Kidney (tissue), 14 donors: ENCODE data around the gene NUB1. TPM values are rescaled to one million over a fixed set of nuclear protein-coding genes. Genes with fewer than 3 reads are reported as not detected.
A peak's percentile ranks its signal among the peaks of the same experiment; 100 is the strongest.

ENCODE experiments used
- DNase-seq, 5 donors: peaks; one replicate each; pipeline ENCODE4 v3.0.0-alpha.2; 2013 to 2020
- FAIRE-seq: peaks from 2 replicates; lab custom pipeline; 2012; peaks lifted over from hg19 to GRCh38; lab: Jason Lieb, UNC
- H3K27ac ChIP-seq, 2 donors: one replicate each; pipeline ENCODE4 v1.7.0; 2013; ENCODE audit warnings: low read depth in 2 of 2, low read length in 2 of 2, inconsistent platforms in 1 of 2
- H3K27me3 ChIP-seq: one replicate; pipeline ENCODE4 v1.7.1; 2013; ENCODE audit warnings: low read length, inconsistent platforms; ENCODE audit not compliant: control insufficient read depth, insufficient read depth
- H3K36me3 ChIP-seq, 3 donors: one replicate each; pipeline versions ENCODE4 v1.7.0 to v1.7.1; 2013; ENCODE audit warnings: low read length in 3 of 3, control low read depth in 1 of 3, inconsistent platforms in 1 of 3; ENCODE audit not compliant: insufficient read depth in 3 of 3, control insufficient read depth in 2 of 3
- H3K4me1 ChIP-seq, 3 donors: one replicate each; pipeline versions ENCODE4 v1.7.0 to v1.7.1; 2013; ENCODE audit warnings: low read length in 3 of 3, inconsistent platforms in 1 of 3, low read depth in 1 of 3; ENCODE audit not compliant: control insufficient read depth in 2 of 3, insufficient read depth in 2 of 3
- H3K4me3 ChIP-seq, 3 donors: one replicate each; pipeline versions ENCODE4 v1.7.0 to v1.8.1; 2013; ENCODE audit warnings: low read length in 3 of 3, control low read depth in 1 of 3, inconsistent platforms in 1 of 3
- H3K9ac ChIP-seq, 3 donors: one replicate each; pipeline versions ENCODE4 v1.7.0 to v1.7.1; 2013; ENCODE audit warnings: low read length in 3 of 3, control low read depth in 1 of 3, inconsistent platforms in 1 of 3
- H3K9me3 ChIP-seq, 3 donors: one replicate each; pipeline versions ENCODE4 v1.7.0 to v1.7.1; 2013; ENCODE audit warnings: low read length in 3 of 3, control low read depth in 1 of 3, inconsistent platforms in 1 of 3; ENCODE audit not compliant: control insufficient read depth in 2 of 3, insufficient read depth in 1 of 3
- CTCF ChIP-seq: IDR thresholded peaks from 3 replicates; pipeline ENCODE4 v1.5.1; 2012; ENCODE audit warnings: mild to moderate bottlenecking, moderate library complexity, borderline replicate concordance; ENCODE audit not compliant: insufficient read depth; ENCODE audit errors: extremely low read depth
- intact Hi-C: fragments of 100-400 bp; cut with DNase I; formaldehyde crosslinking; loops from one replicate; pipeline ENCODE4 v1.11.1; 2022
- polyA plus RNA-seq: library from polyadenylated mRNA; stranded (reverse); fragments of 350-450 nt; fragmentation: Illumina TruSeq; extraction: RNeasy Lipid Tissue Mini Kit (QIAGEN cat#74804); gene quantifications from one replicate; pipeline ENCODE4 v1.2.3, GENCODE V29; 2014; ENCODE audit warnings: low read depth, low replicate concordance; ENCODE audit not compliant: insufficient read depth
- total RNA-seq: library from RNA; stranded (reverse); fragmentation: NEBNext Ultra II Directional; extraction: Animal tissue kit (Norgen Biotek cat#: 25700); gene quantifications from one replicate; pipeline ENCODE4 v1.2.1, GENCODE V29; 2021
- donor health status: control.
- donor health status: control.
- donor health status: control.
- donor health status: control.
- donor health status: control.
- donor health status: DM: yes; HTN: yes; CAD: no.
- donor health status: Normal renal cell carcinoma (clear cell type).

NUB1 gene
- total and polyA plus RNA-seq, 2 donors from 2014 or later = 32.7 to 51.8 TPM

GRCh38 chr7:151314401-151314800 is 27.2 kb upstream of the NUB1 start:
- FAIRE-seq (no peak), DNase-seq (no peak)
- intact Hi-C loops = no loop called here
- TF ChIP-seq CTCF = no peak
- Histone ChIP-seq H3K4me1 (no peaks in the 10 kb centered on the region), H3K36me3 (no peaks in the 10 kb centered on the region), H3K9me3 (peaks cover 0 to 11% (median 0%) of the 10 kb centered on the region in 3 donors), H3K27ac (no peak overlapping the region), H3K4me3 (no peak overlapping the region), H3K27me3 (no peaks in the 10 kb centered on the region), H3K9ac (no peak overlapping the region)

GRCh38 chr7:151315038-151315655 is 26.5 kb upstream of the NUB1 start:
- intact Hi-C loops = no loop called here
- no peak for FAIRE-seq

GRCh38 chr7:151316896-151317295 is 24.7 kb upstream of the NUB1 start:
- H3K9me3 ChIP-seq = peaks cover 0 to 12% (median 0%) of the 10 kb centered on the region in 3 donors
- intact Hi-C loops = no loop called here
- no peak overlapping the region for H3K9ac ChIP-seq
- no peak for TF ChIP-seq CTCF
- no peaks in the 10 kb centered on the region for H3K36me3 ChIP-seq
- H3K27ac ChIP-seq = no peak overlapping the region
- DNase-seq = no peak
- H3K4me1 ChIP-seq = no peaks in the 10 kb centered on the region
- FAIRE-seq = no peak
- no peak overlapping the region for H3K4me3 ChIP-seq
- H3K27me3 ChIP-seq = no peaks in the 10 kb centered on the region

More at GRCh38 chr7:151315038-151315655, 26.5 kb upstream of the NUB1 start:
- H3K4me3 ChIP-seq = no peak overlapping the region
- H3K27me3 ChIP-seq = no peaks in the 10 kb centered on the region
- no peak overlapping the region for H3K9ac ChIP-seq
- H3K27ac ChIP-seq = no peak overlapping the region
- peak in 4 of 5 donors; percentile 73 to 87 (median 78) for DNase-seq
- H3K9me3 ChIP-seq = peaks cover 0 to 17% (median 0%) of the 10 kb centered on the region in 3 donors
- TF ChIP-seq CTCF = peak; percentile 76
- H3K4me1 ChIP-seq = no peaks in the 10 kb centered on the region
- no peaks in the 10 kb centered on the region for H3K36me3 ChIP-seq
